Motor neuron (in vitro differentiated cells): ENCODE results near the gene LYSMD4. TPM values are rescaled to one million over a fixed set of nuclear protein-coding genes. Genes with fewer than 3 reads are reported as not detected.
"Not testable (repeated sequence)": the region's sequence is repeated elsewhere in the genome, so short reads cannot be mapped to it uniquely, and the experiment has no call there.

Source experiments
- ATAC-seq, 8 experiments: fragments of 200-7000 bp; cut with Tn5 transposase; replicated peaks in 6 of 8; 2 replicates each; pipeline ENCODE4 v1.8.0; 2021; ENCODE audit warnings: mild to moderate bottlenecking in 8 of 8, moderate library complexity in 8 of 8
- H3K27ac ChIP-seq, 2 donors: fragments of 250-450 bp; sonication (Bioruptor Pico); 2 replicates each; pipeline ENCODE4 v1.9.0; 2021; ENCODE audit warnings: antibody characterized with exemption in 2 of 2, mild to moderate bottlenecking in 2 of 2, moderate library complexity in 1 of 2
- H3K4me1 ChIP-seq, 2 donors: fragments of 250-450 bp; sonication (Bioruptor Pico); replicated peaks in 1 of 2; 2 replicates each; pipeline ENCODE4 v1.6.1; 2021; ENCODE audit warnings: antibody characterized with exemption in 2 of 2, mild to moderate bottlenecking in 2 of 2, moderate library complexity in 1 of 2
- H3K4me3 ChIP-seq, 5 donors: fragments of 250-450 bp; sonication (Bioruptor Pico); 2 replicates each; pipeline ENCODE4 v1.9.0; 2021; ENCODE audit warnings: antibody characterized with exemption in 5 of 5, mild to moderate bottlenecking in 5 of 5, moderate library complexity in 4 of 5
- WGBS, 10 experiments: fragments of 450-650 bp; shearing (Covaris generic); methylation state at CpG; one replicate each; pipeline ENCODE4 v1.0.0; 2022; 5-methylcytosine and 5-hydroxymethylcytosine counted together
- in situ Hi-C, 9 experiments: fragments of 400-800 bp; cut with MboI; loops; one replicate each; pipeline ENCODE4 v1.15.0; 2021; ENCODE audit warnings: low sequenced_read_pairs in 9 of 9, low pct_unique_long_range_greater_than_20kb in 2 of 9; ENCODE audit not compliant: unreplicated experiment in 9 of 9
- total RNA-seq, 8 experiments: library from RNA; unstranded; fragments of 300-600 nt; gene quantifications; 2 replicates each; pipeline versions ENCODE4 v1.2.3 to v1.2.4, GENCODE V29; 2022

LYSMD4 gene
- total RNA-seq, 8 experiments from 2014 or later = 2.7 to 22.9 (median 12.6) TPM

DNA sequence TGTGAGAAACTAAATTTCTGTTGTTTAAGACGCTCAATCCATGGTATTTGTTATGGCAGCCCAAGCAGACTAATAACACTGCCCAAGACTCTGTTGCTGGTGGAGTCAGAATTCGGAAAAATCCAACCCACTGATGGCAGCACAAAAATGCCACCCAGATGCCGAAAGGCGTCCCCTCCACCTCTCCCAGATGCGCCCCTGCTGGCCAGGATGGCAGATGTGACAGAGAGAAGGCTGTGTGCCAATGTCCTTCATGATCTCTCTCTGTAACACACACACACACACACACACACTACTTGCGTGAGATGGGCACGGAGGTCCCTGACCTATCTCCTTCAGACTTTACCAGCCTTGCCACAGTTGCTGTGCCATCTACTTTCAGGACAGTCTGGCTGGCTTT, 10.9 kb upstream of the LYSMD4 start:
- Histone ChIP-seq H3K27ac (no peak overlapping the region), H3K4me3 (no peak overlapping the region), H3K4me1 (no peaks in the 10 kb centered on the region)
- ATAC-seq = no peak
- in situ Hi-C loops = loop anchor here in 2 of 9 experiments (25.0 kb wide), 2 partner anchors 457 to 482 kb away; partner anchors contain the start of gene LRRC28 (in 1 of the 2)
- WGBS, 10 experiments = 40 to 100% (median 73%) methylated on average over 1 to 4 of the region's 7 CpGs; no CpG with 5 or more reads in 6 of the 10 experiments

GRCh38 chr15:99741835-99742234, 8.6 kb upstream of the LYSMD4 start:
- in situ Hi-C loops = loop anchor here in 2 of 9 experiments (25.0 kb wide), 2 partner anchors 455 to 480 kb away; partner anchors contain the start of gene LRRC28 (in 1 of the 2)
- WGBS, 10 experiments = 60 to 80% (median 70%) methylated on average over 1 to 2 of the region's 2 CpGs; no CpG with 5 or more reads in 4 of the 10 experiments
- Histone ChIP-seq H3K27ac (no peak overlapping the region), H3K4me3 (no peak overlapping the region), H3K4me1 (no peaks in the 10 kb centered on the region)
- no peak for ATAC-seq

DNA sequence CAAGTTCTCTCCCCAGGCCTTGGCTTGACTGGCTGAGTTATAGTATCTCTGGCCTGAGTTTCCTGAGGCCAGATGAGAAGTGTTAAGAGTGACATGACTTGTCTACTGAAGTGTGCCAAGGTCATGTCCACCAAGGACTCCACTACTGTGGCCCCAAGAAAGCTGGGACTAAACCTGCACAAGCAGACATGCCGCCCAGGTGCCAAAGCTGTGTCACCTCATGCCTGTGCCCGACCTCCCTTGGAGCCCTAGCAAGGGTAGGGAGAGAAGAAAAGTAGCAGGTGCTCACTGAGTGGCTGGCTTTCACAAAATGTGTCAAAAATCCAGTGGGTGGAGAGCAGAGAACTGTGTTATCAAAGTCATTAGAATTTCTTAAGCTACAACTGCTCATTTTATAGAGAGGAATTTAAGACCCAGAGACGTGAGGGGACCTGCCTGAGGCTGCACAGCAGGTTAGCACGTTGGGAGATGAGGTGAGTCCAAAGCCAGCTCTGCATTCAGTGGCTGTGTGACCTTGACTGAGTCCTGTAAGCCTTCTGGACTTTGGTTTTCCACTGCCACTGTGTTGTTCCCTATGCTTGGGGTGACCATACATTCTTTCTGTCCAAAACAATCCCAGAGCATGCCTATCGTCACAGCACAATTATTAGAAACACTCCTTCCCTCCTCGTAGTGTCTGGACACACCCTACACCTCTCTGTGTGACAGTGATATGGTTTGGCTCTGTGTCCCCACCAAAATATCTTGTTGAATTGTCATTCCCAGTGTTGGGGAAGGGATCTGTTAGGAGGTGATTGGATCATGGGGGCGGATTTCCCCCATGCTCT, 5.0 kb upstream of the LYSMD4 start:
- 10 to 83% (median 63%) methylated on average over 1 to 5 of the region's 7 CpGs; no CpG with 5 or more reads in 2 of the 10 experiments for WGBS, 10 experiments
- H3K4me1 ChIP-seq = peaks cover 0 to 2% of the 10 kb centered on the region in 2 donors
- no peak overlapping the region for H3K27ac ChIP-seq
- in situ Hi-C loops = loop anchor here in 2 of 9 experiments (25.0 kb wide), 2 partner anchors 451 to 476 kb away; partner anchors contain the start of gene LRRC28 (in 1 of the 2)
- H3K4me3 ChIP-seq = no peak overlapping the region
- no peak for ATAC-seq

- Histone ChIP-seq H3K27ac (no peak overlapping the region), H3K4me1 (peaks cover 1 to 7% of the 10 kb centered on the region in 2 donors), H3K4me3 (no peak overlapping the region)
- no peak for ATAC-seq
- 54 to 100% (median 83%) methylated on average over 1 to 2 of the region's 2 CpGs; no CpG with 5 or more reads in 1 of the 10 experiments for WGBS, 10 experiments
- in situ Hi-C loops = loop anchor here in 2 of 9 experiments (25.0 kb wide), 2 partner anchors 449 to 474 kb away; partner anchors contain the start of gene LRRC28 (in 1 of the 2)
Observed at GRCh38 chr15:99736702-99737101, 3.5 kb upstream of the LYSMD4 start.

GRCh38 chr15:99735868-99736267, 2.6 kb upstream of the LYSMD4 start:
- Histone ChIP-seq H3K4me3 (no peak overlapping the region), H3K4me1 (peaks cover 10 to 11% of the 10 kb centered on the region in 2 donors), H3K27ac (no peak overlapping the region)
- 29 to 100% (median 86%) methylated on average over 1 to 4 of the region's 4 CpGs; no CpG with 5 or more reads in 1 of the 10 experiments for WGBS, 10 experiments
- no peak for ATAC-seq
- in situ Hi-C loops = loop anchor here in 2 of 9 experiments (25.0 kb wide), 2 partner anchors 449 to 474 kb away; partner anchors contain the start of gene LRRC28 (in 1 of the 2)

DNA sequence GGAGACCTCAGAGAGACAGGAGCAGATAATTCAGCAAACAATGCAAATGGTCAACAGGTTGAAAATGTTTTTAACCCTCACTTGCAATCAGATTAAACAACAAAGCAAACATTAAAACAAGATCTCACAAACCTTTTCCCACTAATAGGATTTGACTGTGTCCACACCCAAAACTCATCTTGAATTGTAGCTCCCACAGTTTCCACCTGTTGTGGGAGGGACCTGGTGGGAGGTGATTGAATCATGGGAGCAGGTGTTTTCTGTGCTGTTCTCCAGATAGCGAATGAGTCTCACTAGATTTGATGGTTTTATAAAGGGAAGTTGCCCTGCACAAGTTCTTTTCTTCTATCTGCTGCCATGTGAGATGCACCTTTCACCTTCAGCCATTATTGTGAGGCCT, 1.3 kb upstream of the LYSMD4 start:
- in situ Hi-C loops = loop anchor here in 2 of 9 experiments (25.0 kb wide), 2 partner anchors 447 to 472 kb away; partner anchors contain the start of gene LRRC28 (in 1 of the 2)
- no peak overlapping the region for H3K4me3 ChIP-seq
- peaks cover 11% of the 10 kb centered on the region in 2 donors for H3K4me1 ChIP-seq
- ATAC-seq = no peak
- 80 to 100% (median 83%) methylated on average over 1 of the region's 1 CpG; no CpG with 5 or more reads in 4 of the 10 experiments for WGBS, 10 experiments
- H3K27ac ChIP-seq = no peak overlapping the region

DNA sequence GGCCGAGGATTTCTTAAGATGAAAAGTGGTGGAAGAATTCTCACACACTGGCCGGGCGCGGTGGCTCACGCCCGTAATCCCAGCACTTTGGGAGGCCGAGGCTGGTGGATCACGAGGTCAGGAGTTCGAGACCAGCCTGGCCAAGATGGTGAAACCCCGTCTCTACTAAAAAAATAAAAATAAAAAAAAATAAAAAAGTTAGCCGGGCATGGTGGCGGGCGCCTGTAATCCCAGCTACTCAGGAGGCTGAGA, 729 bp upstream of the LYSMD4 start:
- peak overlapping the region in 3 of 5 donors; percentile 51 to 98 (median 70) for H3K4me3 ChIP-seq
- ATAC-seq = not testable (repeated sequence)
- peaks cover 11% of the 10 kb centered on the region in 2 donors for H3K4me1 ChIP-seq
- in situ Hi-C loops = loop anchor here in 2 of 9 experiments (25.0 kb wide), 2 partner anchors 447 to 472 kb away; partner anchors contain the start of gene LRRC28 (in 1 of the 2)
- peak overlapping the region in 1 of 2 donors; percentile 66 for H3K27ac ChIP-seq
- 87 to 100% (median 97%) methylated on average over 2 to 10 of the region's 13 CpGs; no CpG with 5 or more reads in 1 of the 10 experiments for WGBS, 10 experiments

DNA sequence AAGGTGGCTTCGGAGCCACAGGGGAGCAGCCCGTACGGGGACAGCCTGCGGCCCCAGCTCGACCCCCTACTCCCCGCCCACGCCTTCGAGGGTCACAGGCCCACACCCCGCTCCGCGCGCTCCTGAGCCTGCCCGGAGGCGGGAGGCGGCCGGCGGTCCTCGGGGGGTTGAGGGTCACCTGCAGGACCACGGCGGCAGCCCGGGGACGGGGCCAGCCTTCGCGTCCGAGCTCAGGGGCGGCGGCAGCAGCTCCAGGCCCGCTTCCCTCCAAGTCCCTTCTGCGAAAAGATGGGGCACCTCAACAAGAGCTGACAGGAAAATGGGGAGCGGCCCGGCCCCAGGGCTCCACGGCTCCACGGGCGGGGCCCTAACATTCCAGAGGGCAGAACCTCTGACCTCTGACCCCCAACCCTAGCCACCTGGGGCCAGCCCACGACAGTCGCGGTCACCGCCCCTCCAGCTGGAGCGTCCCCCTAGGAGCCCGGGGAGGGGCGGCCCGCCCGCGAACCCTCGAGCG, 428 bp downstream of the LYSMD4 start:
- WGBS, 10 experiments = no CpG with 5 or more reads among the region's 46 CpGs

GRCh38 chr15:99732124-99732750, 1.0 kb downstream of the LYSMD4 start:
- ATAC-seq = peak in 2 of 8 experiments; percentile 26 to 48
- Histone ChIP-seq H3K4me1 (peaks cover 11% of the 10 kb centered on the region in 2 donors), H3K4me3 (peak overlapping the region; percentile 51 to 98 (median 70)), H3K27ac (no peak overlapping the region)
- WGBS, 10 experiments = 6 to 58% (median 21%) methylated on average over 2 to 11 of the region's 18 CpGs; no CpG with 5 or more reads in 1 of the 10 experiments
- in situ Hi-C loops = loop anchor here in 2 of 9 experiments (25.0 kb wide), 2 partner anchors 445 to 470 kb away; partner anchors contain the start of gene LRRC28 (in 1 of the 2)

More for the DNA sequence above, 428 bp downstream of the LYSMD4 start:
- H3K27ac ChIP-seq = no peak overlapping the region
- in situ Hi-C loops = loop anchor here in 2 of 9 experiments (25.0 kb wide), 2 partner anchors 446 to 471 kb away; partner anchors contain the start of gene LRRC28 (in 1 of the 2)
- ATAC-seq = peak; percentile 2 to 19 (median 8)
- H3K4me3 ChIP-seq = peak overlapping the region; percentile 51 to 98 (median 70)
- peaks cover 11% of the 10 kb centered on the region in 2 donors for H3K4me1 ChIP-seq

GRCh38 chr15:99731336-99732123, 1.7 kb downstream of the LYSMD4 start:
- H3K4me3 ChIP-seq = peak overlapping the region; percentile 51 to 98 (median 70)
- WGBS, 10 experiments = 29 to 89% (median 68%) methylated on average over 2 to 19 of the region's 26 CpGs
- H3K4me1 ChIP-seq = peaks cover 11% of the 10 kb centered on the region in 2 donors
- no peak overlapping the region for H3K27ac ChIP-seq
- ATAC-seq = peak in 3 of 8 experiments; percentile 10 to 12 (median 12)
- in situ Hi-C loops = loop anchor here in 2 of 9 experiments (25.0 kb wide), 2 partner anchors 444 to 469 kb away; partner anchors contain the start of gene LRRC28 (in 1 of the 2)

- no peak overlapping the region for H3K27ac ChIP-seq
- 0 to 100% (median 84%) methylated on average over 1 to 3 of the region's 3 CpGs; no CpG with 5 or more reads in 2 of the 10 experiments for WGBS, 10 experiments
- in situ Hi-C loops = loop anchor here in 2 of 9 experiments (25.0 kb wide), 2 partner anchors 443 to 468 kb away; partner anchors contain the start of gene LRRC28 (in 1 of the 2)
- no peak for ATAC-seq
- H3K4me1 ChIP-seq = peaks cover 11% of the 10 kb centered on the region in 2 donors
- H3K4me3 ChIP-seq = no peak overlapping the region
Observed at GRCh38 chr15:99729920-99730319, 3.3 kb downstream of the LYSMD4 start.
